CD4-positive, alpha-beta T cell treated with Interleukin-6 at 100 ng/mL for 8 hours (primary cell): ENCODE data around the gene LMAN1.

Source experiments
- DNase-seq: peaks from one replicate; pipeline ENCODE4 v3.0.0-alpha.2; 2020; ENCODE audit warnings: mixed read lengths, low spot score

The LMAN1 gene, protein sequence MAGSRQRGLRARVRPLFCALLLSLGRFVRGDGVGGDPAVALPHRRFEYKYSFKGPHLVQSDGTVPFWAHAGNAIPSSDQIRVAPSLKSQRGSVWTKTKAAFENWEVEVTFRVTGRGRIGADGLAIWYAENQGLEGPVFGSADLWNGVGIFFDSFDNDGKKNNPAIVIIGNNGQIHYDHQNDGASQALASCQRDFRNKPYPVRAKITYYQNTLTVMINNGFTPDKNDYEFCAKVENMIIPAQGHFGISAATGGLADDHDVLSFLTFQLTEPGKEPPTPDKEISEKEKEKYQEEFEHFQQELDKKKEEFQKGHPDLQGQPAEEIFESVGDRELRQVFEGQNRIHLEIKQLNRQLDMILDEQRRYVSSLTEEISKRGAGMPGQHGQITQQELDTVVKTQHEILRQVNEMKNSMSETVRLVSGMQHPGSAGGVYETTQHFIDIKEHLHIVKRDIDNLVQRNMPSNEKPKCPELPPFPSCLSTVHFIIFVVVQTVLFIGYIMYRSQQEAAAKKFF

DNA sequence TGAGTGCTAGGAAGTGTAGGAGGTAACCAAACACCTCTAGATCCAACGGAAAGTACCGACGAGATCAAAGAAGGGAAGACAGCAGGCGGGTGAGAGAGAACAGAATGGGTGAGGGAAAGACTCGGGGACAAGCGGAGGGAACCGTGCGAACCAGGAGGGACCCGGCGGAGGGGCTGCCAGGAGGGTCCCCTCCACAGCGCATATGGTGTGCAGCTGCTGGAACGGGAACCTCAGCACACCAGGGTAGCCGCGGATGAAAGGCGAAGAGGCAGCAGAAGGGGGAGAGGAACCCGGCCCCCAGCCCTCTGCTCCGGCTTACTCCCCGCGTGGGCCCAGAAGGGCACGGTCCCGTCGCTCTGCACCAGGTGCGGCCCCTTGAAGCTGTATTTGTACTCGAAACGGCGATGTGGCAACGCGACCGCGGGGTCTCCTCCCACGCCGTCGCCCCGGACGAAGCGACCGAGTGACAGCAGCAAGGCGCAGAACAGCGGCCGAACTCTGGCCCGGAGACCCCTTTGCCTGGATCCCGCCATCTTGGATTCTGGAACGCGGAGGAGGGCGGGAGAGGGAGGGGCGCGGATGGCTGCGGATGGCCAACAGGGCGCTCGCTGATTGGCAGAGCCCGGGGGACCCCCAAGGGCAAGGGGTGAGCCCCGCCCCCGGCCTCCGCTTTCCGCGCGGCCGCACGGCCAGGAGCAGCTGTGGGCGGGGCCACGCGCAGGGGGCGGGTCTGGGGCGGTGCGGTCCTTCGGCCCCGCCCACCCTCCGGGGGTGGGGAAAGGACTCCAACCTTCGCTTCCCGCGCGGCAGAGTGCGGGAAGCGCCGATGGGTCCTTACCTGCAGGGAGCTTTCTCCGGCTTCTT lies at the start of gene LMAN1:
TSS of gene LMAN1 (minus strand) at position 554 of the 864 bp plus-strand sequence. CDS start at position 533, 21 bp downstream.
- peak; percentile 92 for DNase-seq

DNA sequence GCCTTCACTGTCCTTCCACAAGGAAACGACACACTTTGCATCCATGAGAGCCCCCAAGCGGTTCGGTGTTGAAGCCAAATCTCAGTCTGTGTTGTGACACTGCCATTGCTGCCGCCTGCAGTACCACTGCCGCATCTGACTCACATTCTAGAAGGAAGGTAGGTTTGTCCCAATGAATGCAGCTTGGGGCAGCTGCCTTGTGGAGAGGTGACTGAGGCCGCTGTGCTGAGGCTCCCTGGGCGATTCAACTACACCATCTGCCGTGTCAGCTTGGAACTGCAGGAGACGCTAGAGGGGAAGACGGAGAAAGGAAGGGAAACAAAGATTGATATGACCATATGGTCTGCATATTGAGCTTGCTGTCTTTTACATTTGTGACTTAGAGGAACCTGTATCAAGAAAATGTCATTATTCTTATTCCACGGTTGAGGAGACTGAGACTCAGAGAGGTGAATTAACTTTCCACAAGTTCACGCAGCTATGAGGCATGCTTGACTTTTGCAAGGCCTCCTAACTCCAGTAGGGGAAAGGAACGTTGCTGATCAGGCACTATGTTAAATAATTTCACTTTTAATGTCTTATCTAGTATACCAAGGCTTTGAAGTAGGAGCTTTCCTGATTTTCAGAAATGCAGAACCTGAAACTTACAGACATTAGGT lies 43.5 kb upstream of the LMAN1 start:
- peak; percentile 57 for DNase-seq

DNA sequence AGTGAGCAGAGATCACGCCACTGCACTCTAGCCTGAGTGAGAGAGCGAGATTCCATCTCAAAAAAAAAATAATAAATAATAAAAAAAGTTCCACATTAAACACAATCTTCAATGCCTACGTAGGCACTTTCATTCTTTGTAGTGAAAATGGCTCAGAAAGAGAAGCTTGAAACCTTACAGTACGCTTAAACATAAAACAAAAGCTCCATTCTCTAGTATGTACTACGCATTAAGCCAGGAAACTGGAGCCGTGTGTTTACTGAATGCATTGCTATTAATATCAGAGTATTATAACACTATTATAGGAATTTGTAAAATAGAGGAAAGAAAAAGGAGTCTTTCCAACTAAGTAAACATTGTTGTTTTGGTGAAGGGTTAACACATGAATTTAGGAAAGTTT lies 41.3 kb upstream of the LMAN1 start:
- no peak for DNase-seq

DNA sequence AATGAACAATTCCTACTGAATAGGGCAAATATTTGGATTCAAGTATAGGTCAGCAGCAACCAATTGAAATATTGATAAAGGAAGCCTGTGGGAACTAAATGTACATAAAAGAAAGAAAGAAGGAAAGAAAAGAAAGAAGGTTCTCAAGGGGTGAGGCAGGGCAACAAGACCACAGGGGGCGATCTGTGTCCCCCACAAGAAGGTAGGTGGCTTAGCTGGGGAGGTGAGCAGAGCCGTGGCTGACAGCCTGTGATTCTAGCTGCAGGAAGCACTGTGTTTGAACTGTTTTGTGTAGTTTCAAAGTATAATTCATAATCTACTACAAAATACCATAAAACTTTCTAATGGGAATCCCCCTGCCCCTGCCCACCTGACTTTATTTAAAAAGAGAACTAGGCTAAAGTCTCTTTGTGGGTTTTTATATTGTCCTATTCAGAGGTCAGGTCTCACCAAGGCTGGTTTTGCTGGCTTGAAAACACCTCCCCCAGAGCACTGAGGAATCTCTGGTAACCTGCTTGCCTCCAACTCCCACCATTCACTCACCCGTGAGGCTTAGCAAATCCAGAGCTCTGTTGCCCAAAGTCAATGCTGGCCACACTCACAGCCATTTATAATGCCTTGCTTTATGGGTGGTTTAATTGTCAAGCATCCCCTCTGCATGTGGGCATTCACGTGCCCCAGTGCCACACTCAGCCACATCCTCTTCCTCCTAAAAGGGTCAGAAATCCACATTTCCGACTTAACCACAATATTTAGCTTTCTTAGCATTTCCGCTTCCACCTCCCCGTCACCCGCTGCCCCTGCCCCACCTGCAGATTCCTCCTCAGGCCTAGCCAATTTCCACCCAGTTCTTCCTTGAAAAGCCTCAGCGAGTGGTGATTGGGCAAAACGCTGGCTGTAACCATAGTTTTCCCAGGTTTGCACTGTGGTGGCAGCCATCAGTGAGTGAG lies 36.4 kb upstream of the LMAN1 start:
- DNase-seq = no peak

DNA sequence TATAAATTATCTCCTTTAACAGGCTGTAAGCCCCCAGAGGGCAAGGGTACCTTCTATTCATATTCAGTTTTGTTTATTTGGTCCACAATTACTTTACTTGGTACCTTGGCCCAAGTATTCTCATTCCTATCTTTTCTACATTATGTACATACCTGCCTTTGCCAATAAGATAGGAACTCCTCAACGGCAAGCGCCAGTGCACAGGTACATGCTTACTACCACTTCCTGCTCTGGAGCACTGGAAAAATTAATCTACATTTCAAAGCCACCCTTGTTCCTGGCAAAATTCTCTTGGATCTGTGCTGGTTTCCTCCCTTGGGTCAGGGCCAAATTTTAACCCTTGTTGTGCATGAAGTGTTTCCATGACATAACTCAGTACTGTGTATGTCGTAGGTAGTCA lies 34.3 kb upstream of the LMAN1 start:
- DNase-seq = no peak

DNA sequence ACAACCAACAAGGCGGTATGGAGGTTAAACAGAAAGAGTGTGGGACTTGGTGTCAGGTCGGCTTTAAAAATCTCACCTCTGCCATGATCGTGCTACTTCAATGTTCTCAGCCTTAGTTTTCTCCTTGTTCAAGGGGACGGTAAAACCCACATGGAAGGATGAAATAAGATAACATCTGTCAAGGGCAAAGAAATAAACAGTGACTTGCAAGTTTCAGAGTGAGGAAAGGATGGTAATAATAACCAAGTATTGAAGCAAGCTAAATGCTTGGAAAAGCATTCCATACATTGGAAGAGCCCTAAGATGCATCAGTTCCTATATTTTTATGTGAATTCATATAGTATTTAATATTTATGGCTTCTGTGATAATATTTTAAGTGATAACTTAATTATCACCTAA lies 29.8 kb upstream of the LMAN1 start:
- DNase-seq = no peak

DNA sequence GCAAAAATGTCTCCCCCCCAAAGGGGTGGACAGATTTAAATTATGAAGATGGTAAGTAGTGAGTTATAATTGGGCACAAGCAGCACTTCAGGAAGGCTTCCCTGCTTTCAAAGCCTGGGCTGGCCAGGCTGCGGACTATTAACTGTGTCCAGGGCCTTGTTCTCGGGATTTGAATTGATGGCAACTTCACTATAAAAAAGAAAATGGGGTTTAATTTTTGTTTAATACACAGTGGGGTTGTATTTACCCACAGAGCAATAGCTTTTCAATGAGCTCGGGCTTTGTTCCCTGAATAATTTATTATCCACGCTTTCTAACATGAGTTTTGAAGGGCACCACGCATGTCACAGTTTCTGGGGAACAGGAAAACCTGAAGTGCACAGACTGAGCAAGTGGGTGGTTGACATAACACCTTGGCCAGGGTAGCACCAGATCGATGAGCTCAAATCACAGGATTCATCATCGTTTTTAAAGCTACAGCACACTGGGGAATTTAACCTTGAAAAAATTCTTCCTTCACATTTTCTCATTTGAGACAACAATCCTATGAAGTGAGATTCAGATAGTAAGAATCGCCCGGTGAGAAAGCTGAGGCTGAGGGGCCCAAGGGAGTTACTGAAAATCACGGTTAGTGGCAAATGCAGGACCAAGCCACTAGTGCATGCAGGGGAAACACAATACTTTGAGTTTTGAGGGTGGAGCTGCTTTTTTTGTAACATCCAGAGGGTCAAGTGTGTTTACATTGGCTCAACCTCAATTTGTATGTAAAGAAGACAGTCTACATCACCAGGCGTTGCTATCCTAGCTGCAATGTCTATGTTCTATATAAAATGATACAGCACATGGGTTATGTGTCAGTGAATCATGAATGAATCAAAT lies 28.9 kb upstream of the LMAN1 start:
- DNase-seq = no peak

DNA sequence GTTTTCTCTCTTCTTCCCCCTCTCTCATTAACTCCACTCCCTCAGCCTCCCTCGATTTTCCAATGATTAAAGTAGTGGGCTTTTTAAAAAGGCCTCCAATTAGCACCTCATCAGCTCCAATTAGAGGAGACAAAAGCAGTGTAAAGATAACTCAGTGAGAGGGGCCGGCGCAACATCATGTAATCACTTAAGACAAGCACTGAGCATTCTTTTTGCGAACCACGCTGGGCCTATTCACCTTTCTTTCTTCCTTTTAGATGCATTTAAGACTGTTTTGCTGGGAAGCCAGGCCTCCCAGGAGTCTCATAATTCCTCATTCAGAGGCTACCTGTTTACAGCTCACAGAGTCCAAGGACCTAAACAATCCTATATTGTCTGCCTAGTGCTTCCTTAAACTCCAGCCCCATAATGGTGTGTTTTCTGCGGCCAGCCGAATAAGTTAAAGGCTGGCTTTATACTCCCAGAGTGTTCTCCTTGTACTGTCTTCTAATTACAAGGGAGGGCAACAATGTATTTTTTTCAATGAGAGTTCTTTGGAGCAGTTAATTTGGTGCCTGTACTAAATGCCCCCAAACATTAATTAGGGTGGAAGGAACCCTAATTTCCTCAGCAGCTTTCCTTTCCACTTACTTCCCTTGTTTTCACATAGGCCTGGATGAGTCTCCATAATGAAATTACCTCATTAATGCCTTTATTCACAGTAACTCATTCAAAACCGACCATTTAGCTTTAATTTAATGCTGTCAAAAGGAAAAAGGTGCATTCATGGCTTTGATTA lies 28.0 kb upstream of the LMAN1 start:
- DNase-seq = no peak

DNA sequence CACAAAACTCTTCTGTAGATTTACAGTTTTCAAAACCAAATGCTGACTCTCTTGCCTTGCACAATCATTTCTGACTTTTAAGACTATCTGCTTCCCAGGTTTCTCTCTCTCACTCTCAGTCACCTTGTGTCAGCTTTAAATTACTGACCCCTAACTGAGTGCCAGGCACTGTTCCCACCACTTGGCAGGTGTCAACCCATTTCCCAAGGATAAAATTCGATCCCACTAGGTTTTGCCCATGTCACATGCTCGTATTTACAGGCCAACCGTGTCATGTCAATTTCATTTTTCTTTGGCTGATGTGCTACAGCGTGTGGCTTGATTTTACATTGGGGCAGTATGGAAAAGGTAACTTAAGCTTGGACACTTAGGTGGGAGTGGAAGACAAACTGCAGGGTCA lies 26.1 kb upstream of the LMAN1 start:
- no peak for DNase-seq

DNA sequence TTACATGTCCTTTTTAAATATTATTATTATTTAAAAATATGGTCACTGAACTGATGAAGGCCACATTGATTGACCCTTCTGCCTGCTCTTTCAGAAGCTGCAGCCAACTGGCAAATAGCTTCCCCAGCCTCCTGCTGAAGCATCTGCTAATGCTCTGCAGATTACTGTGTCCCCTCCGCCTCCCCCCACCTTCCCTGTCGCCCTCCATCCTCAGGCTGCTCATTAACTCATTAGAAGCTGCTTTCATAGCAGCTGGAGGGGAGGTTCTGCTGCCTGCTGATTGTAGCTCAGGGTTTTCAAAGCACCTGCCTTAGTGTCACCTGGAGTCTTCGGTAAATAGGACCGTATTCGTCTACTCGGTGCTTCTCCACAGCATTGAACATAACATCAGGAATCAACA lies 24.8 kb upstream of the LMAN1 start:
- DNase-seq = no peak

DNA sequence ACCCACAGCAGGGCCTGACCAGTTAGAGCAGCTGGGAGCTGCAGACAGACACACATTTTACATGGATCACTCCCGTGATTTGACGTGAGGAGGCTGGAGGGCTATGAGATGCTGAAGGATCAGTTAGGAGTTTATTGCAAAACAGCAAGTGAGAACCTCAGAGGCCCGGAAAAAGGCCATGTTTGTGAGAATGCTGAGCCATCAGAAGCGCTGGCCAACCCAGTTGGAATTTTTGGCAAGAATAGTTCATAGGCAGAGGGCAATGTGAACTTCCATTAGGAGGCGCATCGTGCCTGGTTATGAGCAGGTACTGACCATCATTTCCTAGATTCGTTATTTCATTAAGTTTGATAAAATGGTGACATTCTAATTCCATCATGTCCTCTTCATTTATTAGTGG lies 23.3 kb upstream of the LMAN1 start:
- no peak for DNase-seq

DNA sequence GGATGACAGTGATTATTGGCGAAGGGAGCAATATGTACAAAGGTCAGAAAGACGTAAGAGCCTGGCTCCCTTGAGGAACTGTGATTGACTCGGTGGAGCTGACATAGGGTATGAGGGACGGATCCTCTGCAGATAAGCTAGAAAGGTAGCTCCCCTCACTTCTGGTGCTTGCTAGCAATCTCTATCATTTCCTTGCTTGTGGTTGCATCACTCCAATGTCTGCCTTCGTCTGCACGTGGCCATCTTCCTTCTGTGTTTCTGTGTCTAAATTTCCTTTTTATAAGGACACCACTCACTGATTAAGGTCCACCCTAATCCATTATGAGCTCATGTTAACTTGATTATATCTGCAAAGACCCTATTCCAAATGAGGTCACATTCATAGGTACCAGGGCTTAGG lies 22.9 kb upstream of the LMAN1 start:
- DNase-seq = no peak

DNA sequence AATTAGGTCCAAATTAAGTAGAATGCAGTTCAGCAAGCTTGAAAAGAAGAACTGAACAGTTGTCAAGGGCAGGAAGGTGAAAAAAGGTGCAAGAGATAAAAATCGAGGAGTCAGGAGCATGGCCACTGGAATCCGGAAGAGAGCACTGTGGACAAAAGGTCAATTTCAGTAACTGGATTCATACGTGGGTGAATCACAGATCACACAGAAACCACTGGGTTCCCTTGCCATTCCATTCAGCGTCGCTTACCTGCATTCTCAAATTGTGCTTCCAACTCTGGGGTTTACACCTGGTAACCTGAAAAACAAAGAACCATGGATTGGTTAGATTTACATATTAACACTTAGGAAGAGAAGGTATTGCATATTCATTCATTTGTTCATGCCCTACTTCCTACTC lies 21.6 kb upstream of the LMAN1 start:
- DNase-seq = no peak

DNA sequence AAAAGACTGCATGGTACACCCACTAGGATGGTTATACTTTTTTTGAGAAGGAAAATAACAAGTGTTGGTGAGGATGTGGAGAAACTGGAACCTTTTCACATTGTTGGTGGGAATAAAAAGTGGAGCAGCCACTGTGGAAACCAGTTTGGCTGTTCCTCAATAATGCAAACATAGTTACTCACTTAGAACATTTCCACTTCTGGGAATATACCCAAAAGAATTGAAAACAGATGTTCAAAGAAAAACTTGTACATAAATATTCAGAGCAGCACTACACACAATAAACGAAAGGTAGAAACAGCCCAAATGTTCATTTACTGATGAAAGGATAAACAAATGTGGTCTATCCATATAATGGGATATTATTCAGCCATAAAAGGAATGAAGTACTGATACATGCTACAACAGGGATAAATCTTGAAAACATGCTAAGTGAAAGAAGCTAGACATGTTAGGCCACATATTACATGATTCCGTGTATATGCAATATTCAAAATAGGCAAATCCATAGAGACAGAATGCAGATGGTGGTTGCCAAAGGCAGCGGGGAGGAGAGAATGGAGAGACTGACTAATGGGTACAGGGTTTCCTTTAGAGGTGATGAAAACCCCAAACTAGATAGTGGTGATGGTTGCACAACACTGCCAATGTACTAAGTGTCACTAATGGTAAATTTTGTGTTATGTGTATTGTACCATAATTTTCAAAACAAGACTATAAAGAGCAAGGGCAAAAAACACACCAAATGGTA lies 20.9 kb upstream of the LMAN1 start:
- DNase-seq = no peak

DNA sequence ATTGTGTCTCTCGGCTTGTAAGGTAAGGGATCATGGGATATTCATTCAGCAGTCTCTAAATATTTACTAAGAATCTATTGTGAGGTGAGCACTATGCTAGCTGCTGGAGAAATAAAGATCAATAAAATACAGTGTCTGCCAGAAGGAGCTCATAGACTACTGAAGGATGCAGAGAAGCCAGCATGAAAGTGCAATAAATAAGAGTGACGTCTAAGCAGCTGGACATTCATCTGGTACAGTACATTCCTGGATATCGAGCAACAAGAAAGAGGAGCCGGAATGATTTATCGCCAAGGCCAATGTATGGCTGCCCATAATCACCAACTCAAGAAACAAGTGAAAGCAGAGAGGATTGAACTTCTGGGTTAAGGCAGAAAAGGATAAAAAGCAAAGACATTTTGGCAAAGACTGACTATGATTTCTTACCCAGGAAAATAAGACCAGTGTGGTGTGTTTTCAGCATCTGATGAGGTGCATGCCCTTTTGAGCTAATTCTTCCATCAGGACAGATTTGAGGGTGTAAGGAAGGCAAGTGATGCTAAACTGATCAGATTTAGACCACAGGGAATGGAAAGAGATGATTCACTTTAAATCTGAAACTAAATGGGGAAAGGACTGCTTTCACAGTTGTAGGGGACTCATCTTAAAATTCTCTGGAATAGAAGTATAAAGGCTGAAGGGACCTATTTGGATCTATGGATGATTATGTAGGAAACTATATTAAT lies 18.7 kb upstream of the LMAN1 start:
- no peak for DNase-seq

DNA sequence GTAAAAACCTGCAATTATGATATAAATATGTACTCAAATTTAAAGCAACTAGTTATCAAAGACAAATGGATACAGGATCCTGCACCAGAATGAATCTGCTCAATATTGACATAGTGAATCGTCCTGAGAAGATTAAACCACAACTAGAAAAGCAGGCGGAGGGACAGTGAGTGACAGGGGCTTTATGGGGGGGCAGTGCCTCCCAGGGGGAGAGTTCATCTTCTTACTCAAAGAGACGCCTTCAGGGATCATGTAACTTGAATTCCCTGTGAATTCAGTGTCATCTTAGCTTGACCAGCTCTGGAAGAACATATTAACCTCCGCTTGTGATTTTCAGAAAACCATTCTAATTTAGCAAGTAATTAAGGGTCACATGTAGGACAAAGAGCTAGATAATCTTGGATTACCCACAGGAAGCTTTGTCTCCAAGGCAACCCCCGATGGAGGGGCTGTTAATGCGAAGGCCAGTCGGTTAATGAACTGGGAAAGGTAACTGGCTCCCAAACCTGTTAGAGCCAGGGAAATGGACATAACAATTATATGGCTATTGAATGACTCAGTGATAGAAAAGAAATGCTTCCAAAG lies 17.4 kb upstream of the LMAN1 start:
- DNase-seq = no peak

DNA sequence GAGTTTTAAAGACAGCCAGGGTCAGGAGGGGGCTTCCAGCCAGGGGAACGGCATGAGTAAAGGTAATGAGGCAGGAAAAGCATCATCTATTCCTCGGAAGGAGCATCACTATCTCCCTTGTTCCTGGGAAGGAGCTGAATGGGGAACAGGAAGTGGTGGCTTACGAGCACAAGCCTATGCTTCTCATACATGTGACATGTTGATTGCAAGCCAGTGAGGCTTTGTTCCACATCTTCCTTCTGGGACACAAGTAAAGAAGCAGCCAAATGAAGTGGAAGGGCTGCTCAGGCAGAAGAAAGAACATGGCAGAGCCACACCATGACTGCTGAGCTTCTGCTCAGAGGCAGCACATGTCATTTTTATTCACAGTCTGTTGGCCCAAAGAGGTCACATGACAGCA lies 15.1 kb upstream of the LMAN1 start:
- DNase-seq = no peak

DNA sequence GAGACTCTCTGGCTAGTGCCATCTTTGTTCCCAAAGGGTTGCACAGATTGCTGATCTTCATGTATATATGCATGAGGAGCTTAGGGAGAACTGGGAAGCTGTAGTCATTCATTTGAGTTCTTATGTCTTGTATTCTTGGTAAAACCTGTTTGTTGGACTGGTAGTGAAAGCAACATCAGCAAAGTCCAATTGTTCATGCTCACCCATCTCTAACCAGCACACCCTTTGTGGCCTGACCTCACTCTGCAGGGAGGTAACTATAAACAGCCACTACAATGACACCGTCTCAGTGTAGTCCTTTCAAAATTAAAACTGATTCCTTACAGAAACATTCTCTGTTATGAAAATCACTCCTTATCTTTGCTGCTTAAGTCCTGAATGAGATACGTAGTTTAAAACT lies 13.9 kb upstream of the LMAN1 start:
- no peak for DNase-seq
